ENCODE results near the gene ERCC6L2. TPM values are rescaled to one million over a fixed set of nuclear protein-coding genes. Genes with fewer than 3 reads are reported as not detected.

The ERCC6L2 gene
- total and polyA plus RNA-seq, 9 of the 15 experiments (the other 6 are each of a cell fraction or from before 2014, with no cell fraction given): 7.8 to 42.8 (median 23.6) TPM

DNA sequence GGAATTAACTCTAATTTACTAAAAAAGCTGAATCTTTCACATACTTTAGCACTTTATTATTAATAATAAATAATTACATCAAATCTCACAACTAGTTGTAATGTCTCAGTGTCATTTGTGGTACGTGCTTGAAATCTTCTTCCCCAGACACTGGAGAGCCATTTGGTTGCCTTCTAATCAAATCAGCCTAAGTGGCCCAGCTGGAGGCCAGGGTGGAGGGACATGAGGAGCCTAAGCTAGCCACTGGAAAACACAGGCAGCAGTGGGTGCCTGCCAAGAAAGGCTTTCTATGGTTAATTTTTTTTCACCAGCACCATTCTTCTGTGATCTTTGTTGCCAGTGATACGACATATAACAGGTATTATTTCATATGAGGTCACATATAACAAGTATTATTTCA lies 117.0 kb downstream of the ERCC6L2 start:
- FAIRE-seq (no peak), ATAC-seq (no peak), DNase-seq (ENCODE audit: extremely low read depth in 1 of 4, low spot score in 3 of 4) (no peak)
- H2AFZ ChIP-seq (ENCODE audit: low read depth, low read length): no peak overlapping the region
- H3K9me1 ChIP-seq (ENCODE audit: control insufficient read depth, insufficient read depth, low read length): no peaks in the 10 kb centered on the region
- H3K27ac ChIP-seq (ENCODE audit: extremely low read depth, low read depth, low read length): no peak overlapping the region
- in situ Hi-C loops (cut with MboI) (no loop called here), intact Hi-C loops (cut with micrococcal nuclease) (no loop called here)
- H3K4me3 ChIP-seq: no peak overlapping the region
- no peaks in the 10 kb centered on the region for H3K4me1 ChIP-seq (replicated peaks in 1 of 2; ENCODE audit: control insufficient read depth in 2 of 2, insufficient read depth in 2 of 2, low read length in 2 of 2)
- H4K20me1 ChIP-seq (replicated peaks; ENCODE audit: control insufficient read depth, insufficient read depth, low read length): no peaks in the 10 kb centered on the region
- ChIA-PET POLR2A (interaction anchor here (0.8 kb wide), 1 partner anchor 37 kb away, joined by 3 read pairs; no protein-coding TSS in a partner anchor), CTCF (ENCODE audit: low intra/inter-chr PET ratio) (no interaction called here)
- 88% methylated on average over 2 of the region's 2 CpGs for WGBS (ENCODE audit: insufficient coverage, low coverage, missing lambda C conversion rate)
- no peak for TF ChIP-seq PTBP1 (IDR thresholded peaks at IDR 0.05; ENCODE audit: low read depth, low read length)
- TF ChIP-seq ZNF561 (CRISPR knock-in tag; conservative IDR thresholded peaks at IDR 0.05): no peak
- no peak for TF ChIP-seq ZNF263 (CRISPR knock-in tag; IDR thresholded peaks at IDR 0.05; ENCODE audit: borderline replicate concordance)
- no peak for TF ChIP-seq ARNT (IDR thresholded peaks at IDR 0.05)
- no peak for TF ChIP-seq ZNF253 (CRISPR knock-in tag; conservative IDR thresholded peaks at IDR 0.05)
- TF ChIP-seq, protein P1, sequence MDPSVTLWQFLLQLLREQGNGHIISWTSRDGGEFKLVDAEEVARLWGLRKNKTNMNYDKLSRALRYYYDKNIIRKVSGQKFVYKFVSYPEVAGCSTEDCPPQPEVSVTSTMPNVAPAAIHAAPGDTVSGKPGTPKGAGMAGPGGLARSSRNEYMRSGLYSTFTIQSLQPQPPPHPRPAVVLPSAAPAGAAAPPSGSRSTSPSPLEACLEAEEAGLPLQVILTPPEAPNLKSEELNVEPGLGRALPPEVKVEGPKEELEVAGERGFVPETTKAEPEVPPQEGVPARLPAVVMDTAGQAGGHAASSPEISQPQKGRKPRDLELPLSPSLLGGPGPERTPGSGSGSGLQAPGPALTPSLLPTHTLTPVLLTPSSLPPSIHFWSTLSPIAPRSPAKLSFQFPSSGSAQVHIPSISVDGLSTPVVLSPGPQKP (CRISPR knock-in tag; IDR thresholded peaks at IDR 0.05): no peak
- no peak for TF ChIP-seq XRCC3 (IDR thresholded peaks at IDR 0.05)
- no peak for TF ChIP-seq KLF16 (IDR thresholded peaks at IDR 0.05)
- TF ChIP-seq ZNF436 (CRISPR knock-in tag; IDR thresholded peaks at IDR 0.05): no peak
- no peak for TF ChIP-seq YBX1 (IDR thresholded peaks at IDR 0.05)
- TF ChIP-seq, protein P2, sequence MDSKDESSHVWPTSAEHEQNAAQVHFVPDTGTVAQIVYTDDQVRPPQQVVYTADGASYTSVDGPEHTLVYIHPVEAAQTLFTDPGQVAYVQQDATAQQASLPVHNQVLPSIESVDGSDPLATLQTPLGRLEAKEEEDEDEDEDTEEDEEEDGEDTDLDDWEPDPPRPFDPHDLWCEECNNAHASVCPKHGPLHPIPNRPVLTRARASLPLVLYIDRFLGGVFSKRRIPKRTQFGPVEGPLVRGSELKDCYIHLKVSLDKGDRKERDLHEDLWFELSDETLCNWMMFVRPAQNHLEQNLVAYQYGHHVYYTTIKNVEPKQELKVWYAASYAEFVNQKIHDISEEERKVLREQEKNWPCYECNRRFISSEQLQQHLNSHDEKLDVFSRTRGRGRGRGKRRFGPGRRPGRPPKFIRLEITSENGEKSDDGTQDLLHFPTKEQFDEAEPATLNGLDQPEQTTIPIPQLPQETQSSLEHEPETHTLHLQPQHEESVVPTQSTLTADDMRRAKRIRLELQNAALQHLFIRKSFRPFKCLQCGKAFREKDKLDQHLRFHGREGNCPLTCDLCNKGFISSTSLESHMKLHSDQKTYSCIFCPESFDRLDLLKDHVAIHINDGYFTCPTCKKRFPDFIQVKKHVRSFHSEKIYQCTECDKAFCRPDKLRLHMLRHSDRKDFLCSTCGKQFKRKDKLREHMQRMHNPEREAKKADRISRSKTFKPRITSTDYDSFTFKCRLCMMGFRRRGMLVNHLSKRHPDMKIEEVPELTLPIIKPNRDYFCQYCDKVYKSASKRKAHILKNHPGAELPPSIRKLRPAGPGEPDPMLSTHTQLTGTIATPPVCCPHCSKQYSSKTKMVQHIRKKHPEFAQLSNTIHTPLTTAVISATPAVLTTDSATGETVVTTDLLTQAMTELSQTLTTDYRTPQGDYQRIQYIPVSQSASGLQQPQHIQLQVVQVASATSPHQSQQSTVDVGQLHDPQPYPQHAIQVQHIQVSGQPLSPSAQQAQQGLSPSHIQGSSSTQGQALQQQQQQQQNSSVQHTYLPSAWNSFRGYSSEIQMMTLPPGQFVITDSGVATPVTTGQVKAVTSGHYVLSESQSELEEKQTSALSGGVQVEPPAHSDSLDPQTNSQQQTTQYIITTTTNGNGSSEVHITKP (IDR thresholded peaks at IDR 0.05; ENCODE audit: partially characterized antibody): no peak
- H3K9ac ChIP-seq (ENCODE audit: insufficient read depth in 1 of 2, low read depth in 2 of 2, low read length in 2 of 2): no peak overlapping the region
- BruUV-seq (replicated peaks): no TSS peak
- H3K27me3 ChIP-seq (ENCODE audit: control insufficient read depth in 2 of 2, insufficient read depth in 2 of 2, low read length in 2 of 2): no peaks in the 10 kb centered on the region
- H3K36me3 ChIP-seq (ENCODE audit: control insufficient read depth, insufficient read depth, low read length): no peaks in the 10 kb centered on the region
- H3K79me2 ChIP-seq (ENCODE audit: control insufficient read depth, insufficient read depth, low read length): no peaks in the 10 kb centered on the region
- no peaks in the 10 kb centered on the region for H3K9me3 ChIP-seq (replicated peaks; ENCODE audit: control insufficient read depth, insufficient read depth, low read depth, low read length)
- H3K4me2 ChIP-seq (ENCODE audit: insufficient read depth, low read length): no peak overlapping the region

All from K562 (cell line).